Lower lobe of right lung (tissue), 2 donors: ENCODE results near the gene RXRB. TPM values are rescaled to one million over a fixed set of nuclear protein-coding genes. Genes with fewer than 3 reads are reported as not detected.
A peak's percentile ranks its signal among the peaks of the same experiment; 100 is the strongest.

ENCODE experiments used
- ATAC-seq, 2 donors: fragments of 200-7000 bp; cut with Tn5 transposase; one replicate each; pipeline ENCODE4 v1.9.1; 2020 to 2022; ENCODE audit warnings: mild to moderate bottlenecking in 2 of 2, moderate library complexity in 2 of 2
- DNase-seq: peaks from one replicate; pipeline ENCODE4 v3.0.0-alpha.2; 2020
- H3K27ac ChIP-seq: fragments of 200-600 bp; one replicate; pipeline ENCODE4 v1.8.0; 2022
- H3K27me3 ChIP-seq: fragments of 200-600 bp; one replicate; pipeline ENCODE4 v1.8.0; 2022; ENCODE audit warnings: low read depth
- H3K36me3 ChIP-seq: fragments of 200-600 bp; one replicate; pipeline ENCODE4 v1.8.0; 2022; ENCODE audit warnings: mild to moderate bottlenecking
- H3K4me1 ChIP-seq: fragments of 200-600 bp; one replicate; pipeline ENCODE4 v1.8.0; 2022
- H3K4me3 ChIP-seq: fragments of 200-600 bp; one replicate; pipeline ENCODE4 v1.8.0; 2022; ENCODE audit warnings: mild to moderate bottlenecking
- H3K9me3 ChIP-seq: fragments of 200-600 bp; one replicate; pipeline ENCODE4 v1.8.0; 2022
- intact Hi-C: fragments of 100-400 bp; cut with DNase I; formaldehyde crosslinking; loops from one replicate; pipeline ENCODE4 v1.11.0; 2022
- microRNA-seq: library from miRNA; unstranded; fragments of <30 nt; microRNA quantifications from one replicate; pipeline ENCODE4 v1.2.0, GENCODE V29; 2020; ENCODE audit warnings: borderline number of aligned reads
- total RNA-seq: library from RNA; stranded (reverse); fragmentation: NEBNext Ultra II Directional; extraction: Animal tissue kit (Norgen Biotek cat#: 25700); gene quantifications from one replicate; pipeline ENCODE4 v1.2.1, GENCODE V29; 2021
- TF ChIP-seq, protein P1 (sequence below): fragments of 200-600 bp; IDR thresholded peaks from one replicate; pipeline ENCODE4 v1.8.0; 2022; ENCODE audit warnings: antibody characterized with exemption, mild to moderate bottlenecking
- donor health status: DM: no; HTN: yes; CAD: no; lungs with severe emphysema.

The RXRB gene
- total RNA-seq, 1 donor from 2014 or later, result 47.4 TPM

DNA sequence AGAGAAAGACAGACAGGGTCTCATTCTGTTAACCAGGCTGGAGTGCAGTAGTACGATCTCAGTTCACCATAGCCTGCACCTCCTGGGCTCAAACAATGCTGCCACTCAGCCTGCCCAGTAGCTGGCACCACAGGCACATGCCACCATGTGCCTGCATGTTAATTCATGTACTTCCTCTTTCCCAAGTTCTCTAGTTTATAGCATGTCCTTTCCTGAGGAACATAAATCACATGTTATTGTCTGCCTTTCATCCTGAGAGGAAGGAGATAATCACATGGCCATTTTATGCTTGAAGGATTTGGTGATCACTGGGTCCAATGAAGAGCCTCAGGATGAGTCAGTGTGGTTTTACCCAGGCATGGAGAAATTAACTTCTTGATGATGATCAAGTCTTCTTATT lies 56.1 kb downstream of the RXRB start:
- Histone ChIP-seq H3K9me3 (no peaks in the 10 kb centered on the region), H3K27me3 (peaks cover 5% of the 10 kb centered on the region), H3K36me3 (no peaks in the 10 kb centered on the region), H3K4me1 (no peaks in the 10 kb centered on the region), H3K4me3 (no peak overlapping the region), H3K27ac (no peak overlapping the region)
- DNase-seq, result no peak
- TF ChIP-seq, protein P1, sequence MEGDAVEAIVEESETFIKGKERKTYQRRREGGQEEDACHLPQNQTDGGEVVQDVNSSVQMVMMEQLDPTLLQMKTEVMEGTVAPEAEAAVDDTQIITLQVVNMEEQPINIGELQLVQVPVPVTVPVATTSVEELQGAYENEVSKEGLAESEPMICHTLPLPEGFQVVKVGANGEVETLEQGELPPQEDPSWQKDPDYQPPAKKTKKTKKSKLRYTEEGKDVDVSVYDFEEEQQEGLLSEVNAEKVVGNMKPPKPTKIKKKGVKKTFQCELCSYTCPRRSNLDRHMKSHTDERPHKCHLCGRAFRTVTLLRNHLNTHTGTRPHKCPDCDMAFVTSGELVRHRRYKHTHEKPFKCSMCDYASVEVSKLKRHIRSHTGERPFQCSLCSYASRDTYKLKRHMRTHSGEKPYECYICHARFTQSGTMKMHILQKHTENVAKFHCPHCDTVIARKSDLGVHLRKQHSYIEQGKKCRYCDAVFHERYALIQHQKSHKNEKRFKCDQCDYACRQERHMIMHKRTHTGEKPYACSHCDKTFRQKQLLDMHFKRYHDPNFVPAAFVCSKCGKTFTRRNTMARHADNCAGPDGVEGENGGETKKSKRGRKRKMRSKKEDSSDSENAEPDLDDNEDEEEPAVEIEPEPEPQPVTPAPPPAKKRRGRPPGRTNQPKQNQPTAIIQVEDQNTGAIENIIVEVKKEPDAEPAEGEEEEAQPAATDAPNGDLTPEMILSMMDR, result no peak
- intact Hi-C loops, result no loop called here
- ATAC-seq, result peak; percentile 62 to 81

Small RNA genes within 50 kb of the gene (microRNA-seq; reads per million reads assigned to microRNA genes)
- 2.0 reads per million for gene MIR219A1

Other genes starting within 250 kb of the RXRB start
- 283 TPM for gene HLA-DMA, start 247.6 kb downstream of the RXRB start, total RNA-seq
- gene BRD2, start 232.1 kb downstream of the RXRB start, total RNA-seq, result 173 TPM
- 31.2 TPM for gene HLA-DOA, start 191.1 kb downstream of the RXRB start, total RNA-seq
- gene HLA-DPA1, start 127.0 kb downstream of the RXRB start, total RNA-seq, result 600 TPM
- gene HLA-DPB1, start 124.7 kb downstream of the RXRB start, total RNA-seq, result 483 TPM
- 0.77 TPM for gene COL11A2, start 8.2 kb downstream of the RXRB start, total RNA-seq
- gene SLC39A7, start 202 bp upstream of the RXRB start, total RNA-seq, result 76.0 TPM
- gene HSD17B8, start 4.0 kb upstream of the RXRB start, total RNA-seq, result 13.3 TPM
- 43.1 TPM for gene RING1, start 7.8 kb upstream of the RXRB start, total RNA-seq
- 59.7 TPM for gene VPS52, start 71.2 kb upstream of the RXRB start, total RNA-seq
- 1,662 TPM for gene RPS18, start 71.4 kb upstream of the RXRB start, total RNA-seq
- gene B3GALT4, start 76.5 kb upstream of the RXRB start, total RNA-seq, result 19.6 TPM
- gene WDR46, start 88.6 kb upstream of the RXRB start, total RNA-seq, result 34.4 TPM
- gene PFDN6, start 88.9 kb upstream of the RXRB start, total RNA-seq, result 32.9 TPM
- 117 TPM for gene RGL2, start 98.3 kb upstream of the RXRB start, total RNA-seq
- gene TAPBP, start 113.4 kb upstream of the RXRB start, total RNA-seq, result 206 TPM
- 27.5 TPM for gene ZBTB22, start 117.1 kb upstream of the RXRB start, total RNA-seq
- gene DAXX, start 122.3 kb upstream of the RXRB start, total RNA-seq, result 36.0 TPM
- gene KIFC1, start 191.2 kb upstream of the RXRB start, total RNA-seq, result 2.7 TPM
- gene PHF1, start 210.3 kb upstream of the RXRB start, total RNA-seq, result 69.7 TPM
- 153 TPM for gene CUTA, start 217.4 kb upstream of the RXRB start, total RNA-seq
- gene SYNGAP1, start 219.4 kb upstream of the RXRB start, total RNA-seq, result 21.6 TPM